ENCODE data around the gene BEST1.

Gene BEST1

DNA sequence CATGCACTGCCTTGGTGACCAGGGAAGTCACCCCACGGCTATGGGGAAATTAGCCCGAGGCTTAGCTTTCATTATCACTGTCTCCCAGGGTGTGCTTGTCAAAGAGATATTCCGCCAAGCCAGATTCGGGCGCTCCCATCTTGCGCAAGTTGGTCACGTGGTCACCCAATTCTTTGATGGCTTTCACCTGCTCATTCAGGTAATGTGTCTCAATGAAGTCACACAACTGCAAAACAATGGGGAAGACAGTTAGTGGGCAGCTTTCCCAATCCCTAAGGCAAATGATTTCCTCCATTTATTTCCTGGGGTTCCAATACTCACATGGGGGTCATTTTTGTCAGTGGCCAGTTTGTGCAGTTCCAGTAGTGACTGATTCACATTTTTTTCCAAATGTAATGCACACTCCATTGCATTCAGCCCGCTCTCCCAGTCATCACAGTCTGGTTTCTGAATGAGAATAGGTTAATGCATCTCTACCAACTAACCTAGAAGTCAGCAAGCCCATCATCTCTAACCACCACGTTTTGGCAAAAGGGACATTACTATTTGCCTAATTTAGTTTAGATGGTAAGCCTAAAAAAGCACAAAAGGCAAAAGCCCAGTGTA, 14.6 kb downstream of the BEST1 start:
- DNase-seq: peak; percentile 32 to 56

DNA sequence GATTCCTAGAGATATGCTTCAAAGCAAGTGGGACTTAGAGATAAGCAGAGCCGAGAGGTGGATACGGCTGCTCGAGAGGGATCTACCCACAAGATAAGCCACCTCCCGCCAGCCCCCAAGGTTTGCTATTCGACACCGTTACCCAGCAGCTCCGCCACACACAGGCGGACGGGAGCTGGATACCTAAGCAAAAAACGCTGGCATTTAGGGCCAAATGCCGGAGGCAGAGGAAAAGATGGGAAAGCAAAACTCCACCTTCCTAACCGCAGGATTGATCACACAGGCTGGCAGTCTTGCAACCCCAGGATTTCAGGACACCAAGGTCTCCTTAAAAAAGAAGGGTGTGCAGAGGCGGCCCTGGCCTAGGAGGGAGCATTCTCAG, 16.6 kb downstream of the BEST1 start:
- peak; percentile 54 to 56 for DNase-seq

DNA sequence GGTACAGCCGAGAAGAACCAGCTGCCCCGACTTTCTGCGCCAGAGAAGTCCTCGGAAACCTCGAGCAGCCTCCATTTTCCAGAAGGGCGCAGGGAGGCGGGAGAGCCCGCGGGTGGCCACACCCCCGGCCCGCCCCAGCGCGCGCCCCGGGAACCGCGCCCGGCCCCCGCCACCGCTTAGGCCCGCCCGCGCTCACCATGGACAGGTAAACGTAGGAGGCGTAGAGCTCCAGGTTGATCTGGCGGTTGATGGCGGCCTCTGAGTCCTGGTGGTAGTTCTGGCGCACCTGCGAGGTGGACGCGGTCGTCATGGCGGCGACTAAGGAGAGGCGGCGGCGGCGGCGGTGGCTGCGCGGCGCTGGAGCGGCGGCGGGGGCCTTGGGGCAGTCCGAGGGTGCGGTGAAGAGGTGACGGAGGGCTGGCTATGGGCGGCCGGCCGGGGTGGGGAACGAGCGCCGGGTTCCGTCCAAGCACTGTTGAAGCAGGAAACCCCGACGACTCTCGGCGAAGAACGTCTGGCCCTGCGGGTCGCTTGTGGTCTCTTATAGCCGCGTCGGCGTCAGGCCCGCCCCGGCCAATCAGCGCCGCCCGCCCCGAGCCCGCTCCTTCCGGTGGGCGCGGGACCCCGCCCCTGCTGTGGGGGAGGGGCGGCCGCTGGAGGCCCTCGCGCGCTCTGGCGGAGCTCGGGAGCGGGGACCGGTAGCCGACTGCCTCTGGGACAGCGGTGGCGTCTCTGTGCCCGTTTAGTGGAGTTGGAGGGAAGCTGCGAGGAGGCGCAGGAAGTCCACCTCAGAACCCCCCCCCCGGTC, 17.2 kb downstream of the BEST1 start, which contains the start of gene FTH1:
TSS of gene FTH1 (minus strand) at position 519 of the 808 bp plus-strand sequence. CDS start at position 310, 209 bp downstream.
- peak; percentile 94 to 95 for DNase-seq

DNA sequence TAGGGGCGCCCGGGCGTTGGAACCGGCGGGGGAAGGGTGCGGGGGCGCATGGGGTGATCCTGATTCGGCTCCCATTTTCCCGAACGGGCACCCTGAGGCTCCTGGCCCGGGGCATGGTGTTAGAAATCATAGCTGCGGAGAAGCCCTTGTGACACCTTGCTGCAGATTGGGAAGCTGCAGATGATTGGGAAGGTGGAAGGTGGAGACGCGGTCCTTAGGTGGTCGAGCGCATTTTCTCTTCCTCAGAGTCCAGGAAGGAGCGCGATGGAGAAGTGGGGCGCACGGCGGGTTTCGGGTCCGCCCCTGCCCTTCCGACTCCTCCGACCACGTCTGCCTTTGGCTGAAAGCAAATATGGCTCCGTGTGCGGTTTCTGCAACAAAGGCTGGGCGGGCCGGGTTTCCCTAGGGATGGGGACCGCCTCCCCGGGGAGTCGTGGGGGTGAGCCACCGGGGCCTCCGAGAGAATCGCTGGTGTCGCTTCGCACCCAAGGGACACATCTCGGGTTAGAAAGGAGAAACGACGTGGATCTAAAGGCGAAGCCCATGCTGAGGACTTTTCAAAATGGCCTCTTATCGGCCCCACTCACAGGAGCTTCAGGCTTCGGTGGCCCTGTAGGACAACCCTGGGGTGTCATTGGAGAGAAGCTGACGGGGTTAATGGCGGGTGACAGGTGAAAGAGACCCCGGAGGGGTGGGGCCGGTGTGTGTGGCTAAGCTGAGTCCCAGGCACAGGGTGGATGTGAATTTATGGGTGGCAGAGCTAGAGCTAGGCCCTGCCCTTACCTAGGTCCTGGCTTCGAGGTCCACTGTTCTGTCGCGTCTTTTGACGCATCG, 18.0 kb downstream of the BEST1 start:
- peak; percentile 53 to 66 for DNase-seq

DNA sequence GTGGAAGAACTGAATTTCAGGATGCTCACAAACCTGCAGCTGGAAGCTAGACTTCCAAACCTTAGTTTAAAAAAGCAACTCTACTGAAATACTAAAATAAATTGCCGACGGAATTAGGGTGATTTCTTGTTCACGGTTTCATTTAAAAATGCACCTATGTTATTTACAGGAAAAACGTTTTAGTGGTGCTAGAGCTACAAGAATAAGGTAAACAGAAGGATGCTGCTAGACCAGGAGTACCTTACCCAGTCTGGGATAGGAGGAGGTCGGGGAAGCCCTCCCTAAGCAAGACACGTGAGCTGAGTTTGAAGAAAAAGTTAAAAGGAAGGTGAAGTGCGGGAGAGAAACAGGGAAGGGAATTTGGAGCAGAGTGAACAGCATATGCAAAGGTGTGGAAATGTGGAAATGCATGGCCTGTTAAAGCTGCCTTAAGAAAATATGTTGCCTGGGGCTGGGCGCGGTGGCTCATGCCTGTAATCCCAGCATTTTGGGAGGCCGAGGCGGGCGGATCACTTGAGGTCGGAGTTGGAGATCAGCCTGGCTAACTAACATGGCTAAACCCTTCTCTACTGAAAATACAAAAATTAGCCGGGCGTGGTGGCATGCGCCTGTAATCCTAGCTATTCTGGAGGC, 18.7 kb downstream of the BEST1 start:
- no peak for DNase-seq

DNA sequence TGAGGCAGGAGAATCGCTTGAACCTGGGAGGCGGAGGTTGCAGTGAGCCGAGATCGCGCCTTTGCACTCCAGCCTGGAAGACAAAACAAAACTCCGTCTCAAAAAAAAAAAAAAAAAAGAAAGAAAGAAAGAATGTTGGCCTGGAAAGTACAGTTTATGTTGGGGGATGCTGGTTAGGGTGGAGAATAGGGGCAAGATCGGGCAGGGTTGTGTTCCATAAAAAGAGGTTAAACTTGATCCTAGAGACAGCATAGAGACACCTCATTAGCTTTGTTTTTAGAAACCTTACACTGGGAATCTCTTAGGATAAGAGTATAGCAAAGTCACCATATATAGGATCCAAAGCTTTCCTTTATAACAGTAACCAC, 19.2 kb downstream of the BEST1 start:
- no peak for DNase-seq

DNA sequence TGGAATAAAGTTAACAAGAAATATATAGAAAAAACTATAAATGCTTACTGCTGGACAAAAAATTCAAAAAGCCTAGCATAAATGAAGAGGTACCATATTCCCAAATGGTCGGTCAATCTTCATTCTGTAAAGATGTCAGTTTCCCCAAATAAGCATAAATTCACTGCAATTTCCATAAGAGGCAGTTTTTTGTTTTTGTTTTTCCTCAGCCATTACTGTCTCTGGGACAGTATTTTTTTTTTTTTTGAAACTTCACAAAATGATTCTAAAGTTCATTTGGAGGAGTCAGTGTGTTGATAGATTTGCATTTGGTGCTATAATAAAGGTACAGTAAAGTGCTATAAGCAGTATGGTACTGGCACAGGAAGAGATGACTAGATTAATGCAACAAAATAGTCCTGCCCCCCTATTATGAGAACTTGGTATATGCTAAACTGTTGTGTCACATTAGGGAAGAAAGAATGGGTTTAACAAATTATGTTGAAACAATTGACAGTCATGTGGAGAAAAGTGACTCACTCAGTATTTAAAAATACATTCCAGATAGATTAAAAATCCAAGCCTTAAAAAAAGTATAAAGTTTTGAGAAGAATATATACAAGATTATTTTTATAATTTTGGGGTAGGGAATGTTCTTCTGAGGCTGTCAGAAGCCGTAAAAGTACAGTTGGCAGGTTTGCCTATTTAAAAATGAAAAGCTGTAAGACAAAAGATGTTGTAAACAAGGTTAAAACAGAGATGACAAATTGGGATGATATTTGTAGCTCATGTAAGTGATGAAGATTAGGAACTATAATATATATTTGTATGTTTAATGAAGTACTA, 19.9 kb downstream of the BEST1 start:
- DNase-seq: peak in 1 of 2 donors; percentile 24

DNA sequence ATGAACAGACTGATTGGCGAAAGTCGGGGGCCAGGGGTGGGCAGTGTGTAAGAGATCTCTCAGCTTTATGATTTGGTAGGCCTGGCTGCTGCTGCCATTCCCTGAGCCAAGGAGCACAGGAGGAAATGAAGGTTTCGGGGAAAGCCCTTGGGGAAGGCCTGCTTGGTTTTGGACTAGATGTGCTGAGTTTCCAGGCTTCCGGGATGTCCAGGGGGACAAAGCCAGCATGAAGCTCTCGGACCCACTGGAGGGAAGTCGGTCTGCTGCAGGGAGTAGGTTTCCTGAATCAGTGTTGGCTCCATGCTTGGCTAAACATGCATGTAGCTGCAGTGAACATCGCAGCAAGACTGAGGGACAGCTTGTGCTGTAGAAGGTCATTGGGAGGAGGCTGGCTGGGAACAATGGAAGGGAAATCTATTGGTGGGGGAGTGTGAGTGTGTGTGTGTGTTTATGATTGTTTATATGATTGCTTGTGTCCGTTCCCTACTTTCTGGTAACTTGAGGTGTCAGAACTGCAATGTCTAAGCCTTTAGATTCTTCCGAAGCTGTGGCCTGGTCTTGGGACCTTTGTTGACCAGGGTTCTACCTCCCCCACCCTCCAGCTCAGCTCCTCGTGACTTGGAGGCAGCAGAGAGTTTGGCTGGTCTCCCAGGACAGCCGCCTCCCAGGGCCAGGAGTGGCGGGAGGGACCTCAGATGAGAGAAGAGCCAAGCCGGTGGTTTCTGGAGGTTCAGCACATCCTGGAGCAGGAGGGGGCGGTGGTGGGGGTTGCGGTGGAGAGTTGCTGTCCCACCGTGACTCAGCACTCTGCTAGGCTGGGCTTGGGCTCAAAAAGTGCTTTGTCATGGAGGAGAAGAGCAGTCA, 21.3 kb downstream of the BEST1 start:
- peak; percentile 52 to 90 for DNase-seq

DNA sequence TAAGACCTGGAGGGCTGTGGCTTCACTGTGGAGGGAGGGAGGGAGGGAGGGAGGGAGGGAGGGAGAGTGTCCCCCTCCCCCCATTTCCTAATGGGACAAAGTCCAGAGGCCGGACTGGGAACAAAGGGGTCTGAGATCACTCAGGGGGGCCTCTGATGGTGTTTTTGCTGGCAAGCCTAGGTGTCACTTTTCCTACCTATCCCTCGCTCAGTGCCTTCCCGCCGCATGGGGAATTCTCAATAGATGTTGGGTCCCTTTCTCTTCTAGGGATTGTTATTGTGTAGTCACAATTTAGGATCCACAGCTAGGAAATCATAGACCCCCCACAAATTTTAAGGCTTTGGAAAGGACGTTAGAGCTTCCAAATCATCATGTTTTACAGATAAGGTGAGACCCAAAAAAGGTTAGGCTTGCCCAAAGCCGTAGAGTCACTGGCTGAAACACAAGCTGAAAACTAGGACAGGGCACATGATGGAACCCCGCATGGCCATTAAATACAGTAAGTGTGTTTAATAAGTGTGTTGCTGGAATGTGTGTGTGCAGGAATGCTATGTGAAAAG, 22.0 kb downstream of the BEST1 start:
- no peak for DNase-seq

DNA sequence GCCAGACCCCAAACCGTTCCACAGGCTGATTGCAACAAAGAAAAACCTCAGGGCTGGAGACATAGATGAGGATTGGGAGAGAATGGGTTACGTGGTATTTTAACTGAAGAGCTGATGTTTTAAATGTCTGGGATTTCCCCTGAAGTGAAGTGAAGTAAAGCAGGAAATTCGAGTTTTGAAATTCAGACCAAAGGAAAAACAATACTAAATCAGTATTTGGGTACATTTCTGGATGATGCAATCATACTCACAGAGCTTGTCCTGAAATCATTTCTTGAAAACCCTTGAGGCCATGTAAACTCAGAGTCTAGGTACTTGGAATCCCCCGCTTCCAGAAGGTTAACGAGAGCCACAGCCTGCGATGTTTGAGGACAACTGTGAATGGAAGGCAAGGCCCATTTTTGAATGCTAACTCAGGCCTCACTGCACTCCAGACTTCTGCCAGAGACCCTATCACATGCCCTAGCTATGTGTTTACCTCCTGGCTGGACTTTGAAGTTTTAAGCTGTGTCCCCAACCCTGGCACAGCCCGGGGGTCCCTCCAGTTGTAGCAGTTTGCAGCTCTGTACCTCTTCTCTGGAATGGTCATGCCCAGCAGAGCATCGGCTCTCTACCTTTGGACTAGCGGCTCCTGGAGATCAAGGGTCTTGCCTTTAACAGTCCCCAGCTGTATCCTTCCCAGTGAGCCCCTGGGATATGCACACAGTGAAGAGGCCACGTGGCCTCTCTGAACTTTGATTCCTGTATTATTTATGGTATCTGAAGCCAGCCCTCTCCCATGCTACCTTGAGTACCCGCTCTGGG, 22.7 kb downstream of the BEST1 start:
- peak in 1 of 2 donors; percentile 50 for DNase-seq

DNA sequence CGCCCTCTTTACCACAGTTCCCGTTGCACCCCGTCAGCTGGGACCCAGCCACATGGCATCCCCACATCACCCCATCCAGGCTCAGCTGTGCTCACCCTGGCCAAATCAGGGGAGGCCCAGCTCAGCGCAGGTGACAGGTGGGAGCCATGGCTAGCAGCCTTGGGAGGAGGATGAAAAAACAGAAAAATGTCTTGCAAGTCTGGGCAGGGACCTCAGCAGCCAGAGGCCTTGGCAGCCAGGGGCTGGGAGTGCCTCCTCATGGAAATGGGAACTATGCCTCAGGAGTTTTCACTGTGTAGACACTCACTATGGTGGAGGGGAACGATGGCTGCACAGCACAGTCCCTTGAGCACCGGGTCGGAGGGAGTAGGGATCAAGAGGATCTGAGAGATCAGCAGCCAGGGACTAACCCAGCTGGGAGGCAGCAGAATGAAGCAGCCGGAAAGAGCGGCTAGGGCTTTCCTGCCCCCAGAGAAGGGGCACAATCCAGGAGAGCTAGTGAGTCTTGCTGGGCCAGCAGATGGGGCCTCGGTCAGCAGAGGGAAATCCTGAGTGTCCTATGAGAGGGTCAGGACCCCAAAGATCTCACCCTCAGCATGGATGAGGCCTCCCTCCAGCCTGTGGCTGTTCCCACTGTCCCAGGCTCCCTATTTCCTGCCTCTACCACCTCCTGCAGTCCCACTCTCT, 23.5 kb downstream of the BEST1 start:
- DNase-seq: no peak

DNA sequence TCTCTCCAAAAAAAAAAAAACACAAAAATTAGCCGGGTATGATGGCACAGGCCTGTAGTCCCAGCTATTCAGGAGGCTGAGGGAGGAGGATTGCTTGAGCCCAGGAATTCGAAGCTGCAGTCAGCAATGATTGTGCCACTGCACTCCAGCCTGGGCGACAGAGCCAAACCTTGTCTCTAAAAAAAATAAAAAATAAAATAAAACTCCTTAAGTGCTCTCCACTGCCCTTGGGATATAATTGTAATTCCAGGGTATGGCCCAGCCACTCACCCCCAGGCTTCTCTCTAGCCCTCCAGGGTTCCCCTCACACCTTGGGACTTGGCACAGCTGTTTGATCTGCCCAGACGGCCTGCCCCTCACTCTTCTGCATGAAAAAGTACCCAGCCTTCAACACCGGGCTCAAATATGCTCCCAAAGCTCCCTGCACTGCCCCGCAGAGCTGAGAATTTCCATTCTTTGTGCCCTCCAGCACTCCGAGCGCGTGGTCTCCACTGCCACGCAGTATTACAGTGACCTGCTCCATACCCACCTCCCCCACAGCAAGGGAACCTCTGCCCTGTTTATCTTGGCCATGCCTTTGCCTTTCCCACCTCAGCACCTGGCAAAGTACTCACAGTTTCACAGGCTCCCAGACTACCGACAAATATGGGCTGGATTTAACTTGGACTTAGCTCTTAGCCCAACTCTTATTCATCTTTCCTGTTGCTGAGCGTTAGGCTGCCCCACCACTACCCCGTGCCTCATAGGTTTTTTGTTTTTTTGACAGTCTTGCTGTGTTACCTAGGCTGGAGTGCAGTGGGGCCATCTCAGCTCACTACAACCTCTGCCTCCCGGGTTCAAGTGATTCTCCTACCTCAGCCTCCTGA, 24.8 kb downstream of the BEST1 start:
- DNase-seq: no peak

DNA sequence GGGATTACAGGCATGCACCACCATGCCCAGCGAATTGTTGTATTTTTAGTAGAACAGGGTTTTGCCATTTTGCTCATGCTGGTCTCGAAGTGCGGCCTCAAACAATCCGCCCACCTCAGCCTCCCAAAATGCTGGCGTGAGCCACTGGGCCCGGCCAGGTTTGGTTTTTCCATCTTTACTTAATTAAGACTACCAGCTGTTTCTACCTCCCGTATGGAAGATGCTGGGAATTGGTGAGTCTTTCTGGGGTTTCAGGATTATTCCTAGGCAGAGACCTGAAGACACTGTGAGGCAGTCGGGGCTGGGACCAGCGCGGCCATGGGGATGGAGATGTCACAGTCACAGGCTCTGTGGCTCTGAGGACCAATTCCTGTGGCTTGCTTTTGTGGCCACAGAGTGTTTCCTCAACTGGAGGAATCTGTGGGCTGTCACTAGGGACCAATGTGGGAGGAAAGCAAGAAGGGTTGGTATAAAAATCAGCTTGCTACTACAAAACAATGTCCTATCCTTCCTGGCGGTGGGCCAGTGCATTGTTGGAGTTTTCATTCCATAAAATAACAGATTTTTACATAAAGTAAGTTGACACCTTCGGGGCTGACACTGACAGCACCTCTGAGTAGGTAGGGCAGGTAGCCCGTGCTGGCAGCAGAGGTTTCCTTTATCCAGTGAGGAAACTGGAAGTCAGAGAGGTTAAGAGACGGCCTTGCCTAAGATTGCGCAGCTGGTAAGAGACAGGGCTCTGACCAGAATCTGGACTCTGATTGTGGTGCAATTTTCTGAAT, 25.7 kb downstream of the BEST1 start:
- no peak for DNase-seq

DNA sequence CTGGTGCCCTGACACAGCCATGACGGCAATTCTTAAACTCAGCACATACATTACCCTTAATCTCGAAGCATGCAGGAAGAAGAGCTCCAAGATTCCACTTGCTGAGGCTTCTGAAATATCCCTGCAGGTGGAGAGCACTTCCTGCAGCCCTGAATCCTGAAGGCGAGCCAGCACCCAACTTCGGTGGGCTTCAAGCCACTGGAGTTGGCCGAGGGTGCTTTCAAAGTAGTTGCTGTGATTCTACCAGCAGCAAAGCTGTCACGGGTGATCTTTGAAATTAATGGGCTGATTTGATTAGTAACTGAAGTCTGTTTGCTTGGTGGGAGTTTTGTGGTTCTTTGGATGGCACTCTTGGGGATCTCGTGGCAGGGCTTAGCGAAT, 26.3 kb downstream of the BEST1 start:
- no peak for DNase-seq

DNA sequence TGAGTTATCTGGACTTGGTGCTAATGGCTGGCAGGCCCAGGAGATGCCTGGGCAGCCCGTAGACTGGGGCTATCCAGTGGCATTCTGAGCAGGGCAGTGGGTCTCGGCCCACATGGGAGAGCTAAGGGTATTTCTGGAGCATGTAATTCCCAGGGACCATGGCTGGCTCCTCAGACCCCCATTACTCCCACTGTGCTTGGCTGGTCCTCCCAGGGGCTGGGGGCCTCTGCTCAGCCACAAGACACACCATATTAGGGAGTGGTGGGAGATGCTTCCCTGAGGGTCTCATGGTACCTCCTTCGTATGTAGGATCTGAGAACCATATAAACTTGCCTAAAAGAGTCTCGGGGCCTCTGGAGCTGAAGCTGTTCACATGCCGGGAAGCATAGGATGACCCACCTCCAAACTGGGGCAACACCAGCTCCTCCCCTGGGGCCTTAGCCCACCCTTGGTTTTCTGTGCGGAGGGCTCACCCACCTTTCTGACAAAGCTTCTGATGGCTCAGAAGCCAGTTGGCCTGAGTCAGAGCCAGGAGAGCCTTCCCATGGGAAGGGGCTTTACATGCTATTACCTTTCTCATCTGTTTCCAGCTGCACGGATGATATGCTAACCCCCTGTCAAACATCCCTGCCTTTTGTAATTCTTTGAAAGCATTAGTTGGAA, 26.8 kb downstream of the BEST1 start:
- DNase-seq: no peak

DNA sequence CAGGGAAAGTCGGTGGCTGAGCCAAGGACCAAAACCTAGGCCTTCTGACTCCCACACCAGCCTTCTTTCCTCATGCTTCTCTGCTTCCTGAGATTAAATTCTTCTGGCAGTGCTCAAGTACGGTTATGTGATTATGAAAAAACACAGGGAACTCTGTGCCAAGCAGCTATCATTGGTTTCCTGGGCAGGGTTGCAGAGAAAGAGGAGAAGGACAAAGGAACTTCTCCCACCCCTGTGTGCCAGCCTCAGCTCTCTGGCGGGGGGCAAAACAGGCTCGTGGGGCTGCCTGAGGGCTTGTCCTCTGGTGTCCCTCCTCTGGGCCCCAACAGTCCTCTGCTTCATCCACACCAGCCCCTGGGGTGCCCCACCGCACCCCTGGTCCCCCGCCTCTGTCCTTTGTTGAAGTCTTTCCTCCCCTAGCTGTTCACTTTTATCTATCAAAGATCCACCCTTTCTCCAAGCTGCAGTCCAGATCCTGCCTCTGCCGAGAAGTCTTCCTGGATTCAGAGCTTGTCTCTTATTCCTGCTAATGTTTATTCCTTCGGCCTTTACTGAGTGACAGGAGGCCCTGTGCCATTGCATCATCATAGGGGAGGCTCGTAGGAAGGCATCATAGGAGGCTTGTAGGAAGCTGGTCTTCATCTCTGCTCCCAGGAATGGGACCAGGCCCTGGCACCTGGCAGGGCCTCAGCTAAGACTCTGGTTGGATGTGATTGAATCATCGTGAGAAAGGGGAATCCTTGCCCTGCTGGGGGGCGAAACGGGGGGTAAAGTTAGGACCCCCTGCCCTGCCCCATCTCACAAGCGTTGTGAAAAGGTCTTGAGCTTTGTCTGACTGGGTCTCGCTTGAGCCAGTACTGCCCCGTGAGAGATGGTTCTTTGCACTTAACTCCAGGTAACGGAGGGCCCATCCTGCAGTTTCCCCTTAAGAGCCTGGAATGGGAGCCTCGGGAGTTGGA, 28.8 kb downstream of the BEST1 start:
- DNase-seq: no peak

All from CD4-positive, alpha-beta T cell treated with Interleukin-1 beta for 1 hour (primary cell).